ENCODE data around the gene HTT. TPM values are rescaled to one million over a fixed set of nuclear protein-coding genes. Genes with fewer than 3 reads are reported as not detected.

The HTT gene
- total RNA-seq, 4 donors from 2014 or later = 37.5 to 119 (median 48.7) TPM

DNA sequence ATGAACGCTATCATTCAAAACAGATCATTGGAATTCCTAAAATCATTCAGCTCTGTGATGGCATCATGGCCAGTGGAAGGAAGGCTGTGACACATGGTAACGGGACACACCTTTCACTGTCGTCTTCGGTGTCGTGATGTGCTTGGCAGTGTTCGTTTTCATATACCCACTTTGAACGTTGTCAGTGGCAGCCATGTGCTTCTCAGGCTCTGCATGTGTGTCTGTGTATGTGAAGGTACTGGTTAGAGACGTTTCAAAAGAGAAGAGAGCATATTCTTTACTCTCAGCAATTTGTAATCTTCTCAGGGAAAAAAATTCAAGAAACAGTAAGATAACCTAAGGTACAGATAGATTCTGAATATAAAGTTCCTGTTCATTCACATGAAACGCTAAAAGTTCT, 103.9 kb downstream of the HTT start:
- Histone ChIP-seq H3K27me3 (no peaks in the 10 kb centered on the region), H3K36me3 (peaks cover 4 to 100% (median 42%) of the 10 kb centered on the region in 3 donors), H3K27ac (no peak overlapping the region), H3K4me1 (no peaks in the 10 kb centered on the region), H3K9me3 (no peaks in the 10 kb centered on the region), H3K4me3 (no peak overlapping the region)
- 84 to 92% methylated on average over 9 of the region's 9 CpGs for WGBS, 2 donors
- intact Hi-C loops (cut with DNase I) = no loop called here
- TF ChIP-seq POLR2A (IDR thresholded peaks at IDR 0.05) = no peak
- TF ChIP-seq, protein P1, sequence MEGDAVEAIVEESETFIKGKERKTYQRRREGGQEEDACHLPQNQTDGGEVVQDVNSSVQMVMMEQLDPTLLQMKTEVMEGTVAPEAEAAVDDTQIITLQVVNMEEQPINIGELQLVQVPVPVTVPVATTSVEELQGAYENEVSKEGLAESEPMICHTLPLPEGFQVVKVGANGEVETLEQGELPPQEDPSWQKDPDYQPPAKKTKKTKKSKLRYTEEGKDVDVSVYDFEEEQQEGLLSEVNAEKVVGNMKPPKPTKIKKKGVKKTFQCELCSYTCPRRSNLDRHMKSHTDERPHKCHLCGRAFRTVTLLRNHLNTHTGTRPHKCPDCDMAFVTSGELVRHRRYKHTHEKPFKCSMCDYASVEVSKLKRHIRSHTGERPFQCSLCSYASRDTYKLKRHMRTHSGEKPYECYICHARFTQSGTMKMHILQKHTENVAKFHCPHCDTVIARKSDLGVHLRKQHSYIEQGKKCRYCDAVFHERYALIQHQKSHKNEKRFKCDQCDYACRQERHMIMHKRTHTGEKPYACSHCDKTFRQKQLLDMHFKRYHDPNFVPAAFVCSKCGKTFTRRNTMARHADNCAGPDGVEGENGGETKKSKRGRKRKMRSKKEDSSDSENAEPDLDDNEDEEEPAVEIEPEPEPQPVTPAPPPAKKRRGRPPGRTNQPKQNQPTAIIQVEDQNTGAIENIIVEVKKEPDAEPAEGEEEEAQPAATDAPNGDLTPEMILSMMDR (IDR thresholded peaks at IDR 0.05) = no peak
- no peak for DNase-seq

DNA sequence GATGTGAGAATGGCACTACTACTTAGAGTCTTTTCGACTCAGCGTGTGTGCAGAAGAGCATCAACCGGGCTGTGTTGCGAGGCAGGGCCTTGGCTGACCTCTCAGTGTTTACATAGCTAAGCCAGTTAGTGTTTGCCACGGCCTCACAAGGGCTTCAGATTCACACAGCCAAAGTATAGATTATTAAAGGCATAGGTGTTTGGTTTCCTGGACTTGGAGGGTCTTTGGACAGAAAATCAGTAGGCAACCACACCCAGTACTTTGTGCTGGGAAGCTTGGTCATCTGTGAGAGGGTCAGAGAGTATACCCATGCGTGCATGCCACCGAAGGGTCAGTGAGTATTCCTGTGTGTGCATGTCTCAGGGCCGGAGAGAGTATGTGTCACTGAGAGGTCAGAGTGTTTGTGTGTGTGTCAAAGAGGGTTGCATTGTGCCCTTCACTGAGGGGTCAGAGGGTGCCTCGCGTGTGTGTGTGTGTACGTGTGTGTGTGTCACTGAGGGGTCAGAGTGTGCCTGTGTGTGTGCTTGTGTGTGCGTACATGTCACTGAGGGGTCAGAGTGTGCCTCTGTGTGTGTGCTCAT, 104.7 kb downstream of the HTT start:
- Histone ChIP-seq H3K4me1 (no peaks in the 10 kb centered on the region), H3K4me3 (no peak overlapping the region), H3K9me3 (no peaks in the 10 kb centered on the region), H3K27ac (no peak overlapping the region), H3K27me3 (no peaks in the 10 kb centered on the region), H3K36me3 (peaks cover 4 to 100% (median 45%) of the 10 kb centered on the region in 3 donors)
- no peak for DNase-seq
- 79 to 93% methylated on average over 8 to 11 of the region's 12 CpGs for WGBS, 2 donors
- intact Hi-C loops (cut with DNase I) = no loop called here
- TF ChIP-seq, protein P1 (IDR thresholded peaks at IDR 0.05) = no peak
- no peak for TF ChIP-seq POLR2A (IDR thresholded peaks at IDR 0.05)

DNA sequence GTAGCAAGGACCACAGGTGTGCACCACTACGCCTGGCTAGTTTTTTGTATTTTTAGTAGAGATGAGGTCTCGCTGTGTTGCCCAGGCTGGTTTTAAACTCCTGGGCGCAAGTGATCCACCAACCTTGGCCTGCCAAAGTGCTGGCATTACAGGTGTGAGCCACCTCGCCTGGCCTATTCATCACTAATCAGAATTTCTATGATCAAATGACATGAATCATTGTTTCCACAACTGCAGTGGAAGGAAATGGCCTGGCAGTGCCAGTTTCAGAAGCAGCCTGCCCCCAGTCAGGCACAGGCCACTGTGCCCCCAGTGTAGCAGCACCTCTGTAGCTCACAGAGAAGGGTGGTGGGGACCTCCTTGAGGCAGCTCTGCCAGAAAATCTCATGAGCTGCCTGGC, 108.5 kb downstream of the HTT start:
- intact Hi-C loops (cut with DNase I) = no loop called here
- no peaks in the 10 kb centered on the region for H3K9me3 ChIP-seq
- TF ChIP-seq, protein P1 (IDR thresholded peaks at IDR 0.05) = no peak
- TF ChIP-seq POLR2A (IDR thresholded peaks at IDR 0.05) = no peak
- no peaks in the 10 kb centered on the region for H3K27me3 ChIP-seq
- no peak overlapping the region for H3K4me3 ChIP-seq
- WGBS, 2 donors = 88 to 89% methylated on average over 4 of the region's 4 CpGs
- no peak overlapping the region for H3K27ac ChIP-seq
- no peaks in the 10 kb centered on the region for H3K4me1 ChIP-seq
- no peak for DNase-seq
- peaks cover 4 to 100% (median 43%) of the 10 kb centered on the region in 3 donors for H3K36me3 ChIP-seq

DNA sequence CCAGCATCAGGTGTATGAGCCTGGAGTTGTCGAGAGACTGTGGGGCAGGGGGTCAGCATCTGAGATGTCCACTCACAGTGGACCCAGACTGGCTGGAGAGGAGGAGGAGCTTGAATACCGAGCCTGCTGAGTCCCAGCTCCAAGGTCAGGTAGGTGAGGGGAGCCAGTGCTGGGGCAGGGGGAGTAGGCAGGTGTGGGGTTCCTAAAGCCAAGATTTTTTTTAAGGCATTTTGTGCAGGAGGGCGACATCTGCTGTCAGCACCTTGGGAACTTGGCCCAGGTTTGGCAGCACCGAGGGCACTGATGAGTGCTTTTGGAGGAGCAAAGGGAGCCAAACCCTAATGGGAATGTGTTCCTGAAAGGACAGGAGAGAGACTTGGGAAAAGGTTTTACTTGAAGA, 110.2 kb downstream of the HTT start:
- intact Hi-C loops (cut with DNase I) = no loop called here
- no peaks in the 10 kb centered on the region for H3K9me3 ChIP-seq
- DNase-seq = no peak
- TF ChIP-seq POLR2A (IDR thresholded peaks at IDR 0.05) = no peak
- TF ChIP-seq, protein P1 (IDR thresholded peaks at IDR 0.05) = no peak
- H3K27ac ChIP-seq = no peak overlapping the region
- H3K36me3 ChIP-seq = peaks cover 9 to 100% (median 46%) of the 10 kb centered on the region in 3 donors
- H3K4me1 ChIP-seq = no peaks in the 10 kb centered on the region
- WGBS, 2 donors = 89 to 92% methylated on average over 4 of the region's 4 CpGs
- no peak overlapping the region for H3K4me3 ChIP-seq
- no peaks in the 10 kb centered on the region for H3K27me3 ChIP-seq

DNA sequence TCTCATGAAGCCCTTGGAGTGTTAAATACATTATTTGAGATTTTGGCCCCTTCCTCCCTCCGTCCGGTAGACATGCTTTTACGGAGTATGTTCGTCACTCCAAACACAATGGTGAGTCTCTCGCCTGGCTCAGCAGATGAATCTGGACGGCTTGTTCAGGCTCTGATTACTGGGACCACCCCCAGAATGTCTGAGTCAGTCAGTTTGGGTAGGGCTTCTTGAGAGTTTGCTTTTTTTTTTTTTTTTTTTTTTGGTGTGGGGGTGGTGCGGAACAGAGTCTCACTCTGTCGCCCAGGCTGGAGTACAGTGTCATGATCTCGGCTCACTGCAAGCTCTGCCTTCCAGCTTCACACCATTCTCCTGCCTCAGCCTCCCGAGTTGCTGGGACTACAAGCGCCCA, 112.1 kb downstream of the HTT start:
- peaks cover 9 to 98% (median 42%) of the 10 kb centered on the region in 3 donors for H3K36me3 ChIP-seq
- DNase-seq = no peak
- TF ChIP-seq POLR2A (IDR thresholded peaks at IDR 0.05) = no peak
- TF ChIP-seq, protein P1 (IDR thresholded peaks at IDR 0.05) = no peak
- H3K27ac ChIP-seq = no peak overlapping the region
- no peaks in the 10 kb centered on the region for H3K27me3 ChIP-seq
- H3K4me3 ChIP-seq = no peak overlapping the region
- H3K9me3 ChIP-seq = no peaks in the 10 kb centered on the region
- 88 to 90% methylated on average over 9 to 11 of the region's 11 CpGs for WGBS, 2 donors
- H3K4me1 ChIP-seq = no peaks in the 10 kb centered on the region
- intact Hi-C loops (cut with DNase I) = no loop called here

Data from esophagus squamous epithelium (tissue), 5 donors.